ENCODE measurements around the gene NOS3. TPM values are rescaled to one million over a fixed set of nuclear protein-coding genes. Genes with fewer than 3 reads are reported as not detected.

Gene NOS3
- total and polyA plus RNA-seq, 9 of the 15 experiments (the other 6 are each of a cell fraction or from before 2014, with no cell fraction given): 1.1 to 121 (median 23.6) TPM

GRCh38 chr7:151057506-151057988 lies 66.7 kb downstream of the NOS3 start, which contains the start of gene CDK5 (continued):
- no peak for TF ChIP-seq REST (IDR thresholded peaks at IDR 0.05; ENCODE audit: borderline replicate concordance)
- TF ChIP-seq REST (CRISPR knock-in tag; IDR thresholded peaks at IDR 0.05; ENCODE audit: low read depth): peak; percentile 47; the same call in 1 of the 2 replicates
- TF ChIP-seq HLTF (IDR thresholded peaks at IDR 0.05): 0 out of 2 replicates have a peak, but pooled peaks have one; percentile 5
- TF ChIP-seq, protein P1, sequence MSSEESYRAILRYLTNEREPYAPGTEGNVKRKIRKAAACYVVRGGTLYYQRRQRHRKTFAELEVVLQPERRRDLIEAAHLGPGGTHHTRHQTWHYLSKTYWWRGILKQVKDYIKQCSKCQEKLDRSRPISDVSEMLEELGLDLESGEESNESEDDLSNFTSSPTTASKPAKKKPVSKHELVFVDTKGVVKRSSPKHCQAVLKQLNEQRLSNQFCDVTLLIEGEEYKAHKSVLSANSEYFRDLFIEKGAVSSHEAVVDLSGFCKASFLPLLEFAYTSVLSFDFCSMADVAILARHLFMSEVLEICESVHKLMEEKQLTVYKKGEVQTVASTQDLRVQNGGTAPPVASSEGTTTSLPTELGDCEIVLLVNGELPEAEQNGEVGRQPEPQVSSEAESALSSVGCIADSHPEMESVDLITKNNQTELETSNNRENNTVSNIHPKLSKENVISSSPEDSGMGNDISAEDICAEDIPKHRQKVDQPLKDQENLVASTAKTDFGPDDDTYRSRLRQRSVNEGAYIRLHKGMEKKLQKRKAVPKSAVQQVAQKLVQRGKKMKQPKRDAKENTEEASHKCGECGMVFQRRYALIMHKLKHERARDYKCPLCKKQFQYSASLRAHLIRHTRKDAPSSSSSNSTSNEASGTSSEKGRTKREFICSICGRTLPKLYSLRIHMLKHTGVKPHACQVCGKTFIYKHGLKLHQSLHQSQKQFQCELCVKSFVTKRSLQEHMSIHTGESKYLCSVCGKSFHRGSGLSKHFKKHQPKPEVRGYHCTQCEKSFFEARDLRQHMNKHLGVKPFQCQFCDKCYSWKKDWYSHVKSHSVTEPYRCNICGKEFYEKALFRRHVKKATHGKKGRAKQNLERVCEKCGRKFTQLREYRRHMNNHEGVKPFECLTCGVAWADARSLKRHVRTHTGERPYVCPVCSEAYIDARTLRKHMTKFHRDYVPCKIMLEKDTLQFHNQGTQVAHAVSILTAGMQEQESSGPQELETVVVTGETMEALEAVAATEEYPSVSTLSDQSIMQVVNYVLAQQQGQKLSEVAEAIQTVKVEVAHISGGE (CRISPR knock-in tag; IDR thresholded peaks at IDR 0.05): 0 out of 6 replicates have a peak, but pooled peaks of 1 of the 3 experiments have one; percentile 13
- TF ChIP-seq SIN3A (IDR thresholded peaks at IDR 0.05; ENCODE audit: borderline replicate concordance in 2 of 2, control insufficient read depth in 1 of 2, low read depth in 2 of 2, low read length in 2 of 2): 0 out of 4 replicates have a peak, but pooled peaks of 1 of the 2 experiments have one; percentile 73
- TF ChIP-seq ZBTB12 (CRISPR knock-in tag; IDR thresholded peaks at IDR 0.05): peak; percentile 16; the same call in 1 of the 2 replicates
- TF ChIP-seq, protein P2, sequence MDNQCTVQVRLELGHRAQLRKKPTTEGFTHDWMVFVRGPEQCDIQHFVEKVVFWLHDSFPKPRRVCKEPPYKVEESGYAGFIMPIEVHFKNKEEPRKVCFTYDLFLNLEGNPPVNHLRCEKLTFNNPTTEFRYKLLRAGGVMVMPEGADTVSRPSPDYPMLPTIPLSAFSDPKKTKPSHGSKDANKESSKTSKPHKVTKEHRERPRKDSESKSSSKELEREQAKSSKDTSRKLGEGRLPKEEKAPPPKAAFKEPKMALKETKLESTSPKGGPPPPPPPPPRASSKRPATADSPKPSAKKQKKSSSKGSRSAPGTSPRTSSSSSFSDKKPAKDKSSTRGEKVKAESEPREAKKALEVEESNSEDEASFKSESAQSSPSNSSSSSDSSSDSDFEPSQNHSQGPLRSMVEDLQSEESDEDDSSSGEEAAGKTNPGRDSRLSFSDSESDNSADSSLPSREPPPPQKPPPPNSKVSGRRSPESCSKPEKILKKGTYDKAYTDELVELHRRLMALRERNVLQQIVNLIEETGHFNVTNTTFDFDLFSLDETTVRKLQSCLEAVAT (IDR thresholded peaks at IDR 0.05): 0 out of 4 replicates have a peak, but pooled peaks of 1 of the 2 experiments have one; percentile 16
- peak; percentile 59; the same call in 1 of the 2 replicates for TF ChIP-seq ZFPM2 (CRISPR knock-in tag; IDR thresholded peaks at IDR 0.05)
- TF ChIP-seq KLF6 (CRISPR knock-in tag; IDR thresholded peaks at IDR 0.05; ENCODE audit: borderline replicate concordance): 0 out of 2 replicates have a peak, but pooled peaks have one; percentile 7
- peak; percentile 57; the same call in 1 of the 2 replicates for TF ChIP-seq PHB (CRISPR knock-in tag; IDR thresholded peaks at IDR 0.05)
- no peak for TF ChIP-seq FOXM1 (IDR thresholded peaks at IDR 0.05; ENCODE audit: low read depth)
- TF ChIP-seq FOXM1 (CRISPR knock-in tag; IDR thresholded peaks at IDR 0.05; ENCODE audit: low read depth): no peak
- TF ChIP-seq ZNF830 (CRISPR knock-in tag; IDR thresholded peaks at IDR 0.05): peak; percentile 50; the same call in 1 of the 2 replicates

Data from K562 (cell line).